Sciatic nerve (tissue), 2 donors: ENCODE measurements around the gene CD300C. TPM values are rescaled to one million over a fixed set of nuclear protein-coding genes. Genes with fewer than 3 reads are reported as not detected.

Source experiments
- ATAC-seq: fragments of 200-7000 bp; cut with Tn5 transposase; one replicate; pipeline ENCODE4 v1.9.1; 2020; ENCODE audit warnings: mild to moderate bottlenecking, moderate library complexity
- DNase-seq: peaks from one replicate; pipeline ENCODE4 v3.0.0-alpha.2; 2020; ENCODE audit warnings: low spot score
- intact Hi-C: fragments of 100-400 bp; cut with DNase I; formaldehyde crosslinking; loops from one replicate; pipeline ENCODE4 v1.14.2; 2022
- total RNA-seq: library from RNA; stranded (reverse); fragmentation: NEBNext Ultra II Directional; extraction: Animal tissue kit (Norgen Biotek cat#: 25700); gene quantifications from one replicate; pipeline ENCODE4 v1.2.1, GENCODE V29; 2021
- donor health status: DM: no; HTN: no; CAD: no.
- donor health status: DM: no; HTN: no; CAD: no.

CD300C gene
- total RNA-seq, 1 donor from 2014 or later = 1.7 TPM

- no peak for ATAC-seq
- no peak for DNase-seq
- intact Hi-C loops = no loop called here
These were observed 3.7 kb downstream of the CD300C start for GRCh38 chr17:74542166-74542565.

GRCh38 chr17:74541176-74542111 is 4.5 kb downstream of the CD300C start:
- ATAC-seq = no peak
- intact Hi-C loops = no loop called here
- no peak for DNase-seq

- DNase-seq = no peak
- intact Hi-C loops = no loop called here
- no peak for ATAC-seq
These were observed 6.6 kb downstream of the CD300C start for GRCh38 chr17:74539281-74539820.

DNA sequence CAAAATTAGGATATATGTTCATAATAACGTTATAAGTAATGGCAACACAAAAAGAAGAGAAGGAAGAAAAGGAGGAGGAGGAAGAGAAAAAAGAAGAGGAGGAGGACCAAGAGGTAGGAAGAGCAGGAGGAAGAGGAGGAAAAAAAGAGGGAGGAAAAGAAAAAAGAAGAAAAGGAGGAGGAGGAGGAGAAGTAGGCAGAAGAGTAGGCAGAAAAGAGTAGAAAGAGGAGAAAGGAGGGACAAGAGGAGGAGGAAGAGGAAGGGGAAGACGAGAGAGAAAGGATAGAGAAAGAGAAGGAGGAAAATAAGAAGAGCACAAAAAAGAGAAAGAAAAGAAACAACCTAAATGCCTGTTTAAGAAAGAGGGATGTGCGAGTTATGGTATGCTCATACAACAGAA is 9.0 kb downstream of the CD300C start:
- intact Hi-C loops = no loop called here
- ATAC-seq (no peak), DNase-seq (no peak)

DNA sequence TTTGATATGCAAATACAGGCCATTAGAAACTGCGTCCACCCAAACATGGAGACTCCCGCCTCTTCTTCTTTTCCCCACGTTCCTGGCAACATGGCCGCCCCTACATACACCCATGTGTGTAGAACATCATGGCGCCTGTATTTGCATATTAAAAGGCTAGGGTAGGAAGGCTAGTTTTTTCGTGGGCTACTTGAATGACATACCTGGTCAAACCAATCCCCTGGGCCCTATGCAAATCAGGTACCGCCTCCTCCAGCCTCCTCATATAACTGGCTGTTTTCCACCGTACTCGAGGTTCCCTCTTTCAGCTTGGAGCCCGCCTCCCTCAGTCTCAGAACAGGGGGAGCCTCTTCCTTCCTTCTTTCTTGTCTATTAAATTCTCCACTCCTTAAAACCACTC is 13.8 kb downstream of the CD300C start:
- ATAC-seq = peak; percentile 86
- peak; percentile 65 for DNase-seq
- intact Hi-C loops = no loop called here

GRCh38 chr17:74531231-74531761 is 14.6 kb downstream of the CD300C start, which contains the start of gene CD300LB:
Gene CD300LB (minus strand): TSS chr17:74531475. CDS start chr17:74531350, 125 bp downstream.
- intact Hi-C loops = no loop called here
- peak; percentile 36 for DNase-seq
- peak; percentile 42 for ATAC-seq

DNA sequence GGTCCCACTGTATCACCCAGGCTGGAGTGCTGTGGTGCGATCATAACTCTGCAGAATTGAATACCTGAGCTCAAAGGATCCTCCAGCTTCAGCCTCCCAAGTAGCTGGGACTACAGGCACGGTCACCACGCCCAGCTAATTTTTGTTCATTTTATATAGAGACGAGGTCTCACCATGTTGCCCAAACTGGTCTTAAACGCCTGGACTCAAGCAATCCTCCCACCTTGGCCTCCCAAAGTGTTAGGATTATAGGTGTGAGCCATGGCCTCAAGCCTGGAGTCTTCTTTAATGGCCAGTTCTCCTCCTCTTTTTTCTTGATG is 15.1 kb downstream of the CD300C start:
- ATAC-seq (no peak), DNase-seq (no peak)
- intact Hi-C loops = no loop called here

DNA sequence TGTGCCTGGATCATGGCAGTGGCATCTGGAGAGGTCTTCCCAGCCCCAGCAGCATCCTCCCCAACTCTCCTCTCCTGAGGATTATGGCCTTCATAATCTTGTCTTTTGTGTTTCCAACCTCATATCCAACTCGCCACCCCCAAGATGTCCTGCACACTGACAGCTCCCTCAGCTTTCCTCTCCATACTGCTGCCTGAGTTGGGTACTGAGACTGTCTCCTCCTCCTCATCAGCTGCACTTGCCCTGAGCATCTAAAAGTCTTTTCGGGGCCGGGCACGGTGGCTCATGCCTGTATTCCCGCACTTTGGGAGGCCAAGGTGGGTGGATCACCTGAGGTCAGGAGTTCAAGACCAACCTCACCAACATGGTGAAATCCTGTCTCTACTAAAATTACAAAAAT is 16.7 kb downstream of the CD300C start:
- ATAC-seq = no peak
- intact Hi-C loops = no loop called here
- no peak for DNase-seq

GRCh38 chr17:74528491-74529199 is 17.3 kb downstream of the CD300C start:
- DNase-seq (peak; percentile 42), ATAC-seq (peak; percentile 62)
- intact Hi-C loops = no loop called here

DNA sequence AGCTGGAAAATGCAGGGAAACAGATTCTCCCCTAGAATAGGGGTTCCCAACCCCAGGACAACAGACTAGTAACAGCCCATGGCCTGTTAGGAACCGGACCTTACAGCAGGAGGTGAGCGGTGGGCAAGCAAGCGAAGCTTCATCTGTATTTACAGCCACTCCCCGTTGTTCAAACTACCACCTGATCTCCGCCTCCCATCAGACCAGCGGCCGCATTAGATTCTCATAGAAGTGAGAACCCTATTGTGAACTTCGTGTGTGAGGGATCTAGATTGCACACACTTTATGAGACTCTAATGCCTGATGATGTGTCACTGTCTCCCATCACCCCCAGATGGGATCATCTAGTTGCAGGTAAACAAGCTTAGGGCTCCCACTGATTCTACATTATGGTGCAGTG is 18.2 kb downstream of the CD300C start:
- peak; percentile 36 for DNase-seq
- ATAC-seq = no peak
- intact Hi-C loops = no loop called here

GRCh38 chr17:74527081-74527480 is 18.8 kb downstream of the CD300C start:
- intact Hi-C loops = no loop called here
- DNase-seq = no peak
- no peak for ATAC-seq

DNA sequence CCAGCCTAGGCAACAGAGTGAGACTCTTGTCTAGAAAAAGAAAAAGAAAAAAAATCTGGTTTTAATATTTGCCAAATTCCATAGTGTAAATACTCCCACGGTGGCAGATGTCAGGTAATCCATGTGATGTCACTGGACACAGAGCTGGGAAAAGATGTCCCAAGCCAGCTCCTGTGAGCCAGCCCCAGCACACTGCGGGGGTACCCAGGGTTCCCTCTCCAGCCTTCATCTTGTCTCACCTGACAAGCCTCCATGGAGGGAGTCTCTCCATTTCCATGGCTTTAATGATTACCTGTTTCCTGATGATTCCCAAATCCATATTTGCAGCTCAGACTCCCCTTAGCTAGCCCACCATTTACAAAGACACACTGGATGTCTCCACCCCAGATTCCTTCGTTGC is 19.2 kb downstream of the CD300C start:
- ATAC-seq (no peak), DNase-seq (no peak)
- intact Hi-C loops = no loop called here

DNA sequence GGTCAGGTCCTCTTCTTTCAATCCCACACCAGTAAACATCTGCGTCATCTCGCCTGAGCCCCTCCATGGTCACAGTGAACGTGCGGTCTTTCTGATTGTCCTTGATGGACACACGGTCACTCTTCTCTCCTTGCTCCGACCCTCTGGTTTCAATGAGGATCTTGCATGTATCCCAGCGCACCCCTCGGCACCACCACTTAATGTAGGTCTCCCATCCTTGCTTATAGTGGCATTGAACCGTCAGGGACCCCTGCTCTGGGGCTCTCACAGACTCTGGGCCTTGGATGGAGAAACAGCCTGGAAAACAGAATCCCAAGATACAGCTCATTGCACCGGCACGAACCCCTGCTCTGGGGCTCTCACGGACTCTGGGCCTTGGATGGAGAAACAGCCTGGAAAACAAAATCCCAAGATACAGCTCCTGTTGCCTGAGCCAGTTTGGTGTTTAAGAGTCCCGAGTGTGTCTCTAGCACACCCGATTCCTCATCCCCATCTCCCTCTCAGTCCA is 20.1 kb downstream of the CD300C start:
- intact Hi-C loops = no loop called here
- DNase-seq = no peak
- no peak for ATAC-seq

- intact Hi-C loops = no loop called here
- ATAC-seq = no peak
- no peak for DNase-seq
These were observed 20.5 kb downstream of the CD300C start for GRCh38 chr17:74525465-74525725.

GRCh38 chr17:74524653-74525464 is 21.1 kb downstream of the CD300C start:
- intact Hi-C loops = no loop called here

GRCh38 chr17:74523308-74523707 is 22.6 kb downstream of the CD300C start:
- no peak for DNase-seq
- intact Hi-C loops = no loop called here
- ATAC-seq = no peak

More at GRCh38 chr17:74524653-74525464, 21.1 kb downstream of the CD300C start:
- ATAC-seq (no peak), DNase-seq (no peak)

DNA sequence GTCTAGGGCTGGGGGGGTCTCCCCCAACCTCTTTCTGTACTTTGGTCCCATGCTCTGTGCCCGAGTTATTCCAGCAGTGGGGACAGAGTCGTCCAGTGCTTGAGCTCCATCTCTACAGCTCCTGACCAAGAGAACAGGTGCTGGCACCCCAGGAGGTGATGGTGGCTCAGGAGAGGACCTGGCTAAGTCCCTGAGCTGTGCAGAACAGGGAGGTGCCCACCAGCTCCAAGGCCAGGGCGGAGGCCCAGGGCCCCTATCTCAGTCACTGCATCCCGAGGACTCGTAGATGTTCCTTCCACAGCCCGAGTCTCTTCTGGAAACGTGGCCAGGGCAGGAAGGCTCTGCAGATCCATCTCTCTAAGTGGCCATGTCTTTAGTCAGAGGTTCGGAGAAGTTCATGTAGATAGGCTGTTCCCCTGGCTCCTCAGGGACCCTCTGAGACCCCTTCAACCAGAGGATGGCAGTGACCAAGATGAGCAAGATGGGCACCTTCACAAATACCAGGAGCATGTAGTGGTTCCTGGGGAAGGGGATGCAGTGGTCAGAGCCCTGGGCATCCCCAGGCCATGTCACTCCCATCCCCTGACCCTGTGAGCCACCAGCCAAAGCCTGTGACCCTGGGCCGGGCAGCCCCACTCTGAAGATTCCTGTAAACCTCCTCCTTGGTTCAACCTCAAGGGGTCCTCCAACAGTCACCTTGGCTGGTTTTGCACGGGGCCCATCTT is 23.4 kb downstream of the CD300C start:
- ATAC-seq = no peak
- intact Hi-C loops = no loop called here
- no peak for DNase-seq

GRCh38 chr17:74521701-74522201 is 24.2 kb downstream of the CD300C start:
- DNase-seq = no peak
- peak; percentile 43 for ATAC-seq
- intact Hi-C loops = no loop called here
